Measurements from ENCODE around the gene FHOD3. TPM values are rescaled to one million over a fixed set of nuclear protein-coding genes. Genes with fewer than 3 reads are reported as not detected.
A peak's percentile ranks its signal among the peaks of the same experiment; 100 is the strongest.
"Not testable (repeated sequence)": the region's sequence is repeated elsewhere in the genome, so short reads cannot be mapped to it uniquely, and the experiment has no call there.

FHOD3 gene
- total RNA-seq, 1 donor from 2014 or later = not detected

DNA sequence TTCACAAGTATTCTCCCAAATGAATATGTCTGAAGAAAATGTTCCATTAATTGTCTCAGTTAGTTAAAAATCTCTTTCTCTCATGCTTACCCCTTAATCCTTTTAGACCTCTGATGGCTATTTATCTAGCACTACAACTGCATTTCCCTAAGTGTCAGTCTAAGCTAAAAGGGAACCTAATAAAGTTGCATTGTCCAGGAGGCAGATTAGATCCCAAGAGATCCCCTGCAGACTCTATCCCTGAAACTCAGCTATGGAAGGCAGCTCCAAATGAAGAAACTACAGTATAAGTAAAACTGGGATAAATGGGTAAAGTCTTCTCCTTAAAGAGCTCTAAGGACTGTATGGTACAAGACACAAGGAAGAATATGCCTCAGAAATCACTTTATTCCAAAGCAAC lies 518.6 kb downstream of the FHOD3 start:
- H3K27me3 Mint-ChIP-seq (ENCODE audit: insufficient read depth); DNase-seq (ENCODE audit: low spot score); H3K27ac Mint-ChIP-seq; intact Hi-C loops (cut with micrococcal nuclease); H3K9me3 Mint-ChIP-seq; H3K4me3 Mint-ChIP-seq: not testable (repeated sequence)
- H3K36me3 Mint-ChIP-seq (ENCODE audit: low read depth) = peaks cover 30% of the 10 kb centered on the region
- peaks cover 14% of the 10 kb centered on the region for H3K4me1 Mint-ChIP-seq (ENCODE audit: low read depth)

DNA sequence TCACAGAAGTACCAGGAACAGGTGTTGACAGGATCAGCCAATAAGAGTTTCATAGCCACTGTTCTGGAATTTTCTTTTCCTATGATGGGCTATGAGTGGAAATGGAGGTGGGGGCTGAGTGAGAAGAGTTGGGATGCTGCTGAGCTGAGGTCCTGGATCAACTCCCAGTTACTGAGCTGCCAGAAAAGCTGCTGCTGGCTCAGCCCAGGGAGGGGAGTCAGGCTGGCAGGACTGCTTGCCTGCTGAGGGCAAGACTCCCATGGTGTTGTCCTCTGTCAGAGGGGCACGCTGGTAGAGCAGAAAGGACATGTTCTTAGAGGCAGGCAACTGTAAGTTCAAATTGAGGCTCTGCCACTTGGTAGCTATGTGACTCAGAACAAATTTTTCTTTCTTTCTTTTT lies 519.5 kb downstream of the FHOD3 start:
- intact Hi-C loops (cut with micrococcal nuclease) = no loop called here
- no peak for DNase-seq (ENCODE audit: low spot score)
- Mint-ChIP-seq H3K36me3 (ENCODE audit: low read depth) (peaks cover 28% of the 10 kb centered on the region), H3K27me3 (ENCODE audit: insufficient read depth) (no peaks in the 10 kb centered on the region), H3K4me3 (no peak overlapping the region), H3K4me1 (ENCODE audit: low read depth) (peaks cover 14% of the 10 kb centered on the region), H3K9me3 (no peaks in the 10 kb centered on the region), H3K27ac (no peak overlapping the region)

DNA sequence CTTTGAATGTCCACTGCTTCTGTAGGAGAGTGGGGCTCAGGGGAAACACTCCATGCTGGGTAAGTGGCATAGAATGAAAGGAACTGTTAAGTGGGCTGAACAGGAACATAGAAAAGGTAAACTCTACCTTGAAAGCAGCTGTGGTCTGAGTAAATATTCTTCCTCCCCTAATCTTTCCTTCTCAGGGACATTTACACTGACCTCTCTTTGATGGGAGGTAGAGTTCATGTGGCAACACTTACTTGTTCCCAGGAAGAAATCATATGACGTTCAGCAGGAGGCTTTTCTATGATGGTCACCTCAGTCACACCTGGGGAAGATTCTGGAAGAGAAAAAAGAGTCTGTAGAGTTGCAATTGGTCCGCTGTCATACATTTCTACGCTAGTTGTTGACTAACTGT lies 521.1 kb downstream of the FHOD3 start:
- intact Hi-C loops (cut with micrococcal nuclease) = no loop called here
- no peaks in the 10 kb centered on the region for H3K9me3 Mint-ChIP-seq
- H3K4me1 Mint-ChIP-seq (ENCODE audit: low read depth) = peaks cover 10% of the 10 kb centered on the region
- no peaks in the 10 kb centered on the region for H3K27me3 Mint-ChIP-seq (ENCODE audit: insufficient read depth)
- H3K36me3 Mint-ChIP-seq (ENCODE audit: low read depth) = peaks cover 28% of the 10 kb centered on the region
- H3K27ac Mint-ChIP-seq = no peak overlapping the region
- DNase-seq (ENCODE audit: low spot score) = no peak
- no peak overlapping the region for H3K4me3 Mint-ChIP-seq

DNA sequence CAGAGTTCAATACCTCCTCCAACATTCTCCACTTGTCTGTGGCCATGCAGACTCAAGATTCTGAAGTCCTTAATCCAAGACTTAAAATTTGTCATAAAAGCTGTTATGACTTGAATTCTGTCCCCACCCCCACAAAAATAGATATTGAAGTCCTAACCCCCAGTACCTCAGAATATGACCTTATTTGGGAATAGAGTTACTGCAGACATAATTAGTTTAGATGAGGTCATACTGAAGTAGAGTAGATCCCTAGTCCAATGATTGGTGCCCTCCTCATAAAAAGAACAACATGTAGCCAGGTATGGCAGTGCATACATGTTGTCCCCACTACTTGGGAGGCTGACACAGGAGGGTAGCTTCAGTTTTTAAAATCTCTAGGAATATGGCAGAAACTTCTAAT lies 522.1 kb downstream of the FHOD3 start:
- no peak for DNase-seq (ENCODE audit: low spot score)
- H3K27ac Mint-ChIP-seq = no peak overlapping the region
- H3K27me3 Mint-ChIP-seq (ENCODE audit: insufficient read depth) = no peaks in the 10 kb centered on the region
- intact Hi-C loops (cut with micrococcal nuclease) = loop anchor here (10.0 kb wide), 1 partner anchor 845 kb away; the partner anchor contains the start of gene RMP24
- no peak overlapping the region for H3K4me3 Mint-ChIP-seq
- H3K4me1 Mint-ChIP-seq (ENCODE audit: low read depth) = peaks cover 8% of the 10 kb centered on the region
- H3K36me3 Mint-ChIP-seq (ENCODE audit: low read depth) = peaks cover 26% of the 10 kb centered on the region
- no peaks in the 10 kb centered on the region for H3K9me3 Mint-ChIP-seq

DNA sequence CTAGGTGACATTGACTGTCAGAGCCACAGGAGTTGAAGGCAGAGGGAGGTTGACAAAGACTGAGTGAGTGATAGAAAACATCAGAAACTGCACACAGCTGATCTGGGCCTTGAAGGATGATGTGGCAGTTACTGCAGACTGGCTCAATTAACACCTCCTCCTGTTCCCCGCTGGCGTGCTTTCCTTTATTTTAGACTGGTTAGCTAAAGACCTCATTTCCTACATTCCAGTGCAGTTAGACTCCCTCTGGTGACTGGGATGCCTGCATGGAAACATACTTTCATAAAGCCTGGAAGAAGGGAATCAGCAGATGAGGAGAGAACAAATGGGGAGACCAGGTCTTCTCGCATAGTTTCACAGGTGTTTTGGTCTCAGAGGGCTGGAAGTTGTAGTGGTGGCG lies 524.2 kb downstream of the FHOD3 start:
- H3K27me3 Mint-ChIP-seq (ENCODE audit: insufficient read depth) = no peaks in the 10 kb centered on the region
- intact Hi-C loops (cut with micrococcal nuclease) = loop anchor here (10.0 kb wide), 1 partner anchor 847 kb away; the partner anchor contains the start of gene RMP24
- H3K9me3 Mint-ChIP-seq = no peaks in the 10 kb centered on the region
- H3K27ac Mint-ChIP-seq = no peak overlapping the region
- no peak overlapping the region for H3K4me3 Mint-ChIP-seq
- peaks cover 16% of the 10 kb centered on the region for H3K4me1 Mint-ChIP-seq (ENCODE audit: low read depth)
- peaks cover 25% of the 10 kb centered on the region for H3K36me3 Mint-ChIP-seq (ENCODE audit: low read depth)
- DNase-seq (ENCODE audit: low spot score) = no peak

DNA sequence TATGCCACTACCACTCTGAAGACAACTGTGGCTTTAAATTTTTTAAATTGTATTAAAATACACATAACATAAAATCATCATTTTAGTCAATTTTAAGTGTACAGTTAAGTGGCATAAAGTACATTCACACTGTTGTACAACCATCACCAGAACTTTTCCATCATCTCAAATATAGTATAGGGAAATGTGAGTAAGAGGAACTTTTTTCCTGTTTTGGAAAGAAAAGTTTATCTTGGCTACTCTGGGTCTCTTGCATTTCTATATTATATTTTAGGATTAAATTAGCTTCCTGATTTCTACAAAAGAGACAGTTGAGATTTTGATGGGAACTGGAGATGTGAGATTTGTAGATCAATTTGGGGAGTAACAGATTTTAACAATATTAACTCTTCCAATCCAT lies 528.0 kb downstream of the FHOD3 start:
- Mint-ChIP-seq H3K36me3 (ENCODE audit: low read depth) (peaks cover 20% of the 10 kb centered on the region), H3K9me3 (no peaks in the 10 kb centered on the region), H3K27ac (no peak overlapping the region), H3K4me3 (no peak overlapping the region), H3K27me3 (ENCODE audit: insufficient read depth) (no peaks in the 10 kb centered on the region), H3K4me1 (ENCODE audit: low read depth) (peaks cover 41% of the 10 kb centered on the region)
- no peak for DNase-seq (ENCODE audit: low spot score)
- intact Hi-C loops (cut with micrococcal nuclease) = loop anchor here (5.0 to 10.0 kb wide), 2 partner anchors 851 to 1483 kb away; partner anchors contain the start of genes RMP24 and ZNF24

DNA sequence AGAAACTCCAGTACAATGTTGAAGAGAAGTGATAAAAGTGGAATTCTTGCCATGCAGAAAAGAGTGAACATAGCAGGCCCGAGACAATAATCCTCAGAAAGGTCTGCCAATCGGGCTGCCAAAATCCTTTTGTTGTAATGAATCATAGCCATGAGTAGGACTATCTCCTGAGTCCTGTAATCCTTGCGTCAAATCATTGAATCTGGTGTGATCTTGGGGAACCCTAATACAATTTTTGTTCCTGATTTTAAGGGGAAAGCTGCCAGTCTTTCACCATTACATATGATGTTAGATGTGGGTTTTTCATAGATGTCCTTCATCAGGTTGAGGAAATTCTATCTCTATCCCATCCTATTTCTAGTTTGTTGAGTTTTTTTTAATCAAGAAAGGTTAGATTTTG lies 529.0 kb downstream of the FHOD3 start:
- Mint-ChIP-seq H3K4me1 (ENCODE audit: low read depth) (peaks cover 51% of the 10 kb centered on the region), H3K27me3 (ENCODE audit: insufficient read depth) (no peaks in the 10 kb centered on the region), H3K27ac (no peak overlapping the region), H3K4me3 (no peak overlapping the region), H3K36me3 (ENCODE audit: low read depth) (peaks cover 17% of the 10 kb centered on the region), H3K9me3 (no peaks in the 10 kb centered on the region)
- intact Hi-C loops (cut with micrococcal nuclease) = loop anchor here (5.0 to 10.0 kb wide), 2 partner anchors 852 to 1484 kb away; partner anchors contain the start of genes RMP24 and ZNF24
- no peak for DNase-seq (ENCODE audit: low spot score)

DNA sequence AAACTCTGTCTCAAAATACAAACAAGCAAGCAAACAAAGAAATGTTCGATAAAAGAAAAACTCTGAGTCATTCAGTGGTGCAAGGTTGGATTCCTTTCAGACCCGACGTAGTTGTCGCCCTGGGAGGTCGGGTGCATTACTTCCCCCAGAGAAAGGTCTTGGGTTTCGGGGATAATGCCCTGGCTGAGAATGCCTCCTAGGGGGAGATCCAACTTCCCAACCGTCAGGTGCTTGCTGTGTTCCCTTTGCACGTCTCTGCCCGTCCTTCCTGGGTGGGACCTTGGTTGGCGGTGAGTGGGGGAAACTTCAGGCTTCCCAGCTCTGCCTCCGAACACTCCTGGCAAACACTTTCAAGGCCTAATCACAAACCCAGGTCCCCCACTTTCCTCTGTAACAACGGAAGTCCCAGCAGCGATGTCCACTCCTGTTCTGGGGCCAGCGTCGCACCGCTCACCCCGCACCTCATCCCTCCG lies 530.7 kb downstream of the FHOD3 start:
- peaks cover 51% of the 10 kb centered on the region for H3K4me1 Mint-ChIP-seq (ENCODE audit: low read depth)
- H3K27me3 Mint-ChIP-seq (ENCODE audit: insufficient read depth) = no peaks in the 10 kb centered on the region
- peaks cover 12% of the 10 kb centered on the region for H3K36me3 Mint-ChIP-seq (ENCODE audit: low read depth)
- peak overlapping the region; percentile 86 for H3K4me3 Mint-ChIP-seq
- no peaks in the 10 kb centered on the region for H3K9me3 Mint-ChIP-seq
- peak; percentile 16 for DNase-seq (ENCODE audit: low spot score)
- H3K27ac Mint-ChIP-seq = peak overlapping the region; percentile 94
- intact Hi-C loops (cut with micrococcal nuclease) = loop anchor here (2.0 to 10.0 kb wide), 7 partner anchors 19 to 1486 kb away; partner anchors contain the start of genes INO80C, RMP24, RPRD1A and ZNF24

DNA sequence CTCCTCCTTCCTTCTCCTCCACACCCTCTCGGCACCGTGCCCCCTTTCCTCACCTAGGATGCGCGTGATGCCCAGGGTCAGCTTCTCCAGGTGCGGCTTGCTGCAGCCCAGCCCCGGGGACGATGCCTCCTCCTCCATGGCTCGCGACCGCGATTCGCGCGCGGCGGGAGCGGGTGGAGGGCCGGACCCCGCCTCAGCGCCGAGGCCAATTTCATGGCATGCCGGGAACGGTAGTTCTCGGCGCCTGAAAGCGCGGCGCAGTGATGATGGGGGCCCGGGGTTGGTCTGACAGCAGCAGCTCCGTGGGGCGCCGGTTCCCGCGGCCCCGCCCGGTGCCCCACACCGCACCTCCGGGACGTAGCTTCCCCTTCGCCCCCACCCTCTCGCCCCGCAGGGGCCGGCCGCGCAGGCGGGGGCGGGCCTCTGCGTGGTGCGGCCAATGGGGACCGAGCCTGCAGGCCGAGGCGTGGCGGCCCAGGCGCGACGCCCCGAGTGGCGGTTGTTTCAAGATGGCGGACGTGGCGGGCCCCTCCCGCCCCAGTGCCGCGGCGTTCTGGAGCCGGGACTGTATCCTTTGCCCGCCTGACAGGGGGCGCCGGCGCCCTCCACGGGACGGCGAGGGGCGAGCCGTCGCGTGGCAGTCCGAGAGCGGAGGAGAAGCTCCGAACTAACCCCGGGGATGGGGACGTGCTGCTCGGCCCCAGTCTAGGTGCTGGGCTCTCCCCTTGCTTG lies 531.3 kb downstream of the FHOD3 start, which contains the start of the genes KIAA1328 and TPGS2:
Gene KIAA1328 (plus strand): TSS at position 498 of the 732 bp plus-strand sequence. CDS start 12 bp downstream, at position 510.
Gene TPGS2 (minus strand): TSS at position 373 of the 732 bp plus-strand sequence. CDS start 235 bp downstream, at position 138.
- peaks cover 51% of the 10 kb centered on the region for H3K4me1 Mint-ChIP-seq (ENCODE audit: low read depth)
- H3K27me3 Mint-ChIP-seq (ENCODE audit: insufficient read depth) = no peaks in the 10 kb centered on the region
- no peaks in the 10 kb centered on the region for H3K9me3 Mint-ChIP-seq
- peak within 1 kb of the TSS; percentile 86 for H3K4me3 Mint-ChIP-seq
- peak within 1 kb of the TSS; percentile 94 for H3K27ac Mint-ChIP-seq
- DNase-seq (ENCODE audit: low spot score) = peak; percentile 88
- intact Hi-C loops (cut with micrococcal nuclease) = loop anchor here (1.0 to 10.0 kb wide), 8 partner anchors 20 to 1486 kb away; partner anchors contain the start of genes ELP2, INO80C, RMP24 and RPRD1A
- peaks cover 12% of the 10 kb centered on the region for H3K36me3 Mint-ChIP-seq (ENCODE audit: low read depth)

Other genes with a start within 250 kb of the FHOD3 start
- 20.5 and 24.8 TPM in 2 replicates for gene RPRD1A, start 230.2 kb upstream of the FHOD3 start, total RNA-seq
- 53.5 and 54.4 TPM in 2 replicates for gene SLC39A6, start 168.4 kb upstream of the FHOD3 start, total RNA-seq
- gene ELP2, start 167.8 kb upstream of the FHOD3 start, total RNA-seq = 97.1 and 104 TPM in 2 replicates
- 0.17 and 0.47 TPM in 2 replicates for gene MOCOS, start 110.2 kb upstream of the FHOD3 start, total RNA-seq

Measured in activated T-helper 1 cell treated with anti-CD3 and anti-CD28 coated beads, Interleukin-12 subunit alpha, Interleukin-12 subunit beta, Interleukin-2, Interleukin-4 antibody, amounts not matched to agents 30 ng/mL and 10 ng/mL and 1 ng/mL, durations not matched to agents 14 hours and 24 hours and 36 hours (primary cell).